ENCODE results near the gene RAF1. TPM values are rescaled to one million over a fixed set of nuclear protein-coding genes. Genes with fewer than 3 reads are reported as not detected.
A peak's percentile ranks its signal among the peaks of the same experiment; 100 is the strongest.

The RAF1 gene
- 10 to 100 TPM; 71.1 to 74.9 TPM for total RNA-seq

DNA sequence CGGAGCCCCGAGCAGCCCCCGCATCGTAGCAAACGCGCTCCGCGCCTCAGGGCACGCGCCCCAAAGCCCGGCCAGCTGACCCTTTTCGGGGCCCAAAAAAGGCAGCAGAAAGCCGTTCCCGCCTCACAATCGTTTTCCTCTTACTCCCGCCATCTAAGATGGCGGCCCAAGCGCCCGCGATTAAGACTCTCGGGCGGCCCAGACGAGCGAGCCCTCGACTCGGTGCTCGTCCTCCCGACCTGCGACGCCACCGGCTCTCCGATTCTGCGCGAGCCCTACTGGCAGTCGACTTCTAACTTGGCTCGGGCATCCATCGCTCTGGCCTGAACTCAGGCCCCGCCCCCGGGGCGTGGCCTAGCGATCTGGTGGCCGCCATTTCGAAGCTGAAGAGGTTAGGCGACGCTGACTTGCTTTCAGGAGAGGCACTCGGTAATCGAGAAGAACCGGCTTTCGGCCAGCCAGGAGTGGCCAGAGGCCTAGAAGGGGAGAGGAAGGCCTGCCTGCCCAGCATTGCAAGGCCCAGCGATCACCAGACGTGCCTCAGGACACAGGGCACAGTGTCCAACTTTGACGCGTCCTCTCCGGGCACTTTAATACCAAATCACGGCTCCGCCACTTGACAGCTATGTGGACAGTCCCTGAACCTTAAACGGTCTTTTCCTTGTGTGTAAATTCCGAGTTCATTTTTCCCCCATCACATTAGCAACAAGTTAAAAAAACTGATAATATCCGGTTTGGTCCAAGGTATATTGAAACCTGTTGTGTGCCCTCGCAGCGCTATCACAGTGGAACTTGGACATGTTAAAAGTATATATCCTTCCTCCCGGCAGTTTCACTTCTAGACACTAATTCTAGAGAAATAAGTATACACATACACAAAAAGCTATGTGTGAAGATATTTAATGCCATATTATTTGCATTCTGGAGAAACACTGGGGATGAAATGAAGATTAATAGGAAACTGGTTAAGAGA, at the start of gene RAF1:
Gene RAF1, minus strand, starts transcription at position 182 of the 973 bp plus-strand sequence. CDS start 45,396 bp downstream, outside the sequence.
- ATAC-seq (peak; percentile 94), DNase-seq (peak; percentile 99)
- Mint-ChIP-seq H3K36me3 (ENCODE audit: low read depth) (peaks cover 2% of the 10 kb centered on the region), H3K4me3 (peak within 1 kb of the TSS; percentile 85), H3K4me1 (ENCODE audit: low read depth) (peaks cover 29% of the 10 kb centered on the region), H3K9me3 (no peaks in the 10 kb centered on the region), H3K27me3 (no peaks in the 10 kb centered on the region), H3K27ac (peak within 1 kb of the TSS; percentile 90)
- ChIA-PET CTCF (interaction anchor here (1.0 to 1.1 kb wide), 3 partner anchors 16 to 52 kb away, joined by 3 read pairs; no protein-coding TSS in a partner anchor), POLR2A (interaction anchor here (0.8 to 2.8 kb wide), 10 partner anchors 12 to 176 kb away, joined by 3 to 20 read pairs (median 4); partner anchors contain the start of gene RPL32)
- TF ChIP-seq, protein P1, sequence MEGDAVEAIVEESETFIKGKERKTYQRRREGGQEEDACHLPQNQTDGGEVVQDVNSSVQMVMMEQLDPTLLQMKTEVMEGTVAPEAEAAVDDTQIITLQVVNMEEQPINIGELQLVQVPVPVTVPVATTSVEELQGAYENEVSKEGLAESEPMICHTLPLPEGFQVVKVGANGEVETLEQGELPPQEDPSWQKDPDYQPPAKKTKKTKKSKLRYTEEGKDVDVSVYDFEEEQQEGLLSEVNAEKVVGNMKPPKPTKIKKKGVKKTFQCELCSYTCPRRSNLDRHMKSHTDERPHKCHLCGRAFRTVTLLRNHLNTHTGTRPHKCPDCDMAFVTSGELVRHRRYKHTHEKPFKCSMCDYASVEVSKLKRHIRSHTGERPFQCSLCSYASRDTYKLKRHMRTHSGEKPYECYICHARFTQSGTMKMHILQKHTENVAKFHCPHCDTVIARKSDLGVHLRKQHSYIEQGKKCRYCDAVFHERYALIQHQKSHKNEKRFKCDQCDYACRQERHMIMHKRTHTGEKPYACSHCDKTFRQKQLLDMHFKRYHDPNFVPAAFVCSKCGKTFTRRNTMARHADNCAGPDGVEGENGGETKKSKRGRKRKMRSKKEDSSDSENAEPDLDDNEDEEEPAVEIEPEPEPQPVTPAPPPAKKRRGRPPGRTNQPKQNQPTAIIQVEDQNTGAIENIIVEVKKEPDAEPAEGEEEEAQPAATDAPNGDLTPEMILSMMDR (IDR thresholded peaks at IDR 0.05): no peak
- intact Hi-C loops (cut with micrococcal nuclease): loop anchor here (5.0 kb wide), 1 partner anchor 52 kb away; no protein-coding TSS in a partner anchor

GRCh38 chr3:12710062-12710461, 46.1 kb upstream of the RAF1 start:
- Mint-ChIP-seq H3K36me3 (ENCODE audit: low read depth) (no peaks in the 10 kb centered on the region), H3K4me3 (no peak overlapping the region), H3K27me3 (no peaks in the 10 kb centered on the region), H3K9me3 (no peaks in the 10 kb centered on the region), H3K27ac (no peak overlapping the region), H3K4me1 (ENCODE audit: low read depth) (peaks cover 2% of the 10 kb centered on the region)
- CTCF ChIA-PET: interaction anchor here (1.5 to 2.1 kb wide), 3 partner anchors 10 to 100 kb away, joined by 4 to 13 read pairs (median 6); no protein-coding TSS in a partner anchor
- TF ChIP-seq, protein P1 (IDR thresholded peaks at IDR 0.05): no peak
- ATAC-seq: no peak
- intact Hi-C loops (cut with micrococcal nuclease): no loop called here
- POLR2A ChIA-PET: no interaction called here
- no peak for DNase-seq

DNA sequence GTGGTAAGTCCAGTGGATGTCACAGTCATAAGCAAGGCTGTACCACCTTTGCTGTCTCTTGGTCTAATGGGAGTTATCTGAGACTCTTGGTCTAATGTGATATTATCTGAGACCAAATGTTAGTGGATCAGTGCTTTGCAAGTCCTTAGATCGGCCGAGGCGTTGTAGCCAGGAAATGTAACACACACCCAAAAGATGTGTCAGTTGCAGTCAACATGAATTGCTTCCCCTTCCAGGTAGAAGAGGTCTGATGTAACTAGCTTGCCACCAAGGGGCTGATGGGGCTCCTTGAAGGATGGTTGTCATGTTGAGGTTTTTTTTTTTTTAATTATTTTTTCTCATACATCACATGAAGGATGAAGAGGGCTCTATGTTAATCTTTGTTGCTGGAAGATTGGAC, 45.4 kb upstream of the RAF1 start:
- intact Hi-C loops (cut with micrococcal nuclease): no loop called here
- peaks cover 2% of the 10 kb centered on the region for H3K4me1 Mint-ChIP-seq (ENCODE audit: low read depth)
- no peaks in the 10 kb centered on the region for H3K9me3 Mint-ChIP-seq
- no peak overlapping the region for H3K4me3 Mint-ChIP-seq
- no peaks in the 10 kb centered on the region for H3K27me3 Mint-ChIP-seq
- DNase-seq (no peak), ATAC-seq (no peak)
- H3K36me3 Mint-ChIP-seq (ENCODE audit: low read depth): no peaks in the 10 kb centered on the region
- POLR2A ChIA-PET: interaction anchor here (0.8 kb wide), 1 partner anchor 133 kb away, joined by 3 read pairs; no protein-coding TSS in a partner anchor
- CTCF ChIA-PET: interaction anchor here (1.2 to 2.1 kb wide), 4 partner anchors 11 to 101 kb away, joined by 4 to 13 read pairs (median 5); no protein-coding TSS in a partner anchor
- no peak overlapping the region for H3K27ac Mint-ChIP-seq
- TF ChIP-seq, protein P1 (IDR thresholded peaks at IDR 0.05): no peak

GRCh38 chr3:12708584-12709192, 44.8 kb upstream of the RAF1 start:
- H3K27me3 Mint-ChIP-seq: no peaks in the 10 kb centered on the region
- ChIA-PET POLR2A (interaction anchor here (0.8 kb wide), 1 partner anchor 133 kb away, joined by 3 read pairs; no protein-coding TSS in a partner anchor), CTCF (interaction anchor here (1.2 to 2.1 kb wide), 2 partner anchors 10 to 12 kb away, joined by 4 to 13 read pairs; no protein-coding TSS in a partner anchor)

More at GRCh38 chr3:12708584-12709192, 44.8 kb upstream of the RAF1 start:
- H3K4me1 Mint-ChIP-seq (ENCODE audit: low read depth): peaks cover 2% of the 10 kb centered on the region
- ATAC-seq: no peak
- H3K9me3 Mint-ChIP-seq: no peaks in the 10 kb centered on the region
- no peak overlapping the region for H3K4me3 Mint-ChIP-seq
- intact Hi-C loops (cut with micrococcal nuclease): no loop called here
- TF ChIP-seq, protein P1 (IDR thresholded peaks at IDR 0.05): no peak
- H3K27ac Mint-ChIP-seq: no peak overlapping the region
- H3K36me3 Mint-ChIP-seq (ENCODE audit: low read depth): no peaks in the 10 kb centered on the region
- no peak for DNase-seq

All from activated CD8-positive, alpha-beta T cell treated with anti-CD3 and anti-CD28 coated beads for 36 hours (primary cell).